ENCODE measurements around the gene EEF1A2.

- TF ChIP-seq CTCF (IDR thresholded peaks at IDR 0.05) (no peak), POLR2A (IDR thresholded peaks at IDR 0.05) (no peak)
Observed at GRCh38 chr20:63545814-63546213, 46.9 kb upstream of the EEF1A2 start.

All from lower leg skin (tissue), 3 donors.